ENCODE measurements around the gene LRRIQ1.

Gene LRRIQ1

DNA sequence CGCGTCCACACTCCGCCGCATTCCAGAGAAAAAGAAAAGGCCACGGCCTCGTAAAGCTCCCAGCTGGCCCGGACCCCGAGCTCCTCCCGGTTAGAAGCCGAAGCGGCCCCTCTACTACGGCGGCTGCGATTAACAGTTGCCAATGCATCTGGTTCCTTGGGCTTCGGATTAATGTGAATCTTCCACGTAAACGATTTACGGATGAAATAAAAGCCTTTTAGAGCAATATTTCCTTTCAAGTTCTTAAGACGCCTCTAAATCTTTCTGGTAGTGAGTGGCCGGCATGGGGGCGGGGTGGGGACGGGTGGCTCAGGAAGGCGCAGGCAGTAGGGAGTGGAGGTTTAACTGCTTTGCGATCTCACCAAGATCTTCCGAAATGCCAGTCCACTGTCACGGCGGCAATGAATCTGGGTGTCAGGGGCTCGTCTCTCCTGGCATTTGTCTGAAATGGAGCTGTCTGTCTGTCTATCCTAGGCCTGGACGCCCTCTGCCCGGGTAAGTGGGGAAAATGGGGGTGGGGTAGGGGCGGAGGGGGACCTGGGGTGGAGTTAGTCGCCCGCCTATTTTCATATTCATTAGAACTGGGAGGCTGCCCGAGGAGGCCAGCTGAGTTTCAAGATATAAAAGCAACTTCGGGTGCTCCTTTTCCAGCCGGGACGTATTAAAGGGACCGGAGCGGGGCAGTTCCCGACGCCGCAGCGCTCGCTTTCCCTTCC is 243.5 kb downstream of the LRRIQ1 start:
- in situ Hi-C loops (cut with MboI; ENCODE audit: low sequenced_read_pairs) = no loop called here

DNA sequence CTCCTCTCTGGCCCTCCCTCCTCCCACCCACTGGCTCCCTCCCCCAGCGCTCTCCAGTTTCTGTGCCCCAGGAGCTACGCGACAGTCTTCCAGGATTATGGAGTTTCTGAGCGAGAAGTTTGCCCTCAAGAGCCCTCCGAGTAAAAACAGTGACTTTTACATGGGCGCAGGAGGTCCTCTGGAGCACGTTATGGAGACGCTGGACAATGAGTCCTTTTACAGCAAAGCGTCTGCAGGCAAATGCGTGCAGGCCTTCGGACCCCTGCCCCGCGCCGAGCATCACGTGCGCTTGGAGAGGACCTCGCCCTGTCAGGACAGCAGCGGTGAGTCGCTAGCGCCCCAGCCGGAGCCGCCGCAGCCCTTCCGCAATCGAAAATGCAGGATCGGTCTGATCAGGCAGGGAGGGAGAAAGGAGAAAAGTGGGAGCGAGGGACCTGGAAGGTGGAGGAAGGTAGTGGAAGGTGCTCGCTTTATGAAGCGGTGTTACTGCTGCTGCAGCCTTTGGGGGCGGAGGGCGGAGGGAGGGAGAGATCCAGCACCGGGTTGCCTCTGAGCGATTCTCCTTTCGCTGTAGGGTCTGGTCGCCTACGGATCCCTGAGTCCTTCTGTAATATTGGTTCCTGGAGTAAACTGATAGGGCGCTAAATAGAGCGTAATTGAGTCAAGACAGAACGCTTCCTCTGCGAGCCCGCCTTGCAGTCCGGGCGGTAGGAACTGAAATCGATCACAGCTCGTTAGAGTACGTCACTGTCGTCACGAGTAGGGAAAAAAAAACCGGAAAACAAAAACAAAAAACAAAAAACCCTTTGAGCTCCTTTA is 244.2 kb downstream of the LRRIQ1 start, which contains the start of gene ALX1:
Gene ALX1, plus strand, starts transcription at position 56 of the 819 bp plus-strand sequence. Its CDS starts 42 bp downstream, at position 98.
- in situ Hi-C loops (cut with MboI; ENCODE audit: low sequenced_read_pairs) = no loop called here

DNA sequence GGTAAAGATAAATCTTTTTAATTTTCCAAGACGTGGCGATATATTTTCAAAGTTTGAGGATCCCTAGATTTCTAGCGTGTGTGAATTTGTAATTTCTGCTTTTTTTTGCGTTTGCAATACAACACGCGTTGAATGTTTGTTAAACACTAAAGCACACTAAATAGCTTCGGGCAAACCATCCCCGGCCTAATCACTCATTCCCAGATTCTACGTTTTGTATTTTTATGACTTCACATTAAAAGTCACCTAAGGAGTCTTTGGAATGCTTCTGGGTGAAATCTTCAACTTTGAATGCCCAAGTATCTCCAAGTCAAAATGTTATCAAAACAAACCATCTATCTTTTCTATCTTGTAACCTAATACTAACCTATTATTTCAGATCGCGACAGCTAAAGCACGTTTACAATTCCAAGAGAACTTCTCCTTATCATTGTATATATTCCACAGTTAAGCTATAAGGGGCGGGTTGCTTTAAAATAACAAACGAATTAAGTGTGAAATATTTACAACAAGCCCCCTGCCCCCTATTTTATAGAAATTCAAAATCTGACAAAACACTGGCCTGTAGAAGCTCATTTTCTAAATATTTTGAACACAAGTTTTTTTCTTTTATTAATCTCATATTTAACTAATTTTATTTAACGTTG is 245.0 kb downstream of the LRRIQ1 start:
- in situ Hi-C loops (cut with MboI; ENCODE audit: low sequenced_read_pairs) = no loop called here

DNA sequence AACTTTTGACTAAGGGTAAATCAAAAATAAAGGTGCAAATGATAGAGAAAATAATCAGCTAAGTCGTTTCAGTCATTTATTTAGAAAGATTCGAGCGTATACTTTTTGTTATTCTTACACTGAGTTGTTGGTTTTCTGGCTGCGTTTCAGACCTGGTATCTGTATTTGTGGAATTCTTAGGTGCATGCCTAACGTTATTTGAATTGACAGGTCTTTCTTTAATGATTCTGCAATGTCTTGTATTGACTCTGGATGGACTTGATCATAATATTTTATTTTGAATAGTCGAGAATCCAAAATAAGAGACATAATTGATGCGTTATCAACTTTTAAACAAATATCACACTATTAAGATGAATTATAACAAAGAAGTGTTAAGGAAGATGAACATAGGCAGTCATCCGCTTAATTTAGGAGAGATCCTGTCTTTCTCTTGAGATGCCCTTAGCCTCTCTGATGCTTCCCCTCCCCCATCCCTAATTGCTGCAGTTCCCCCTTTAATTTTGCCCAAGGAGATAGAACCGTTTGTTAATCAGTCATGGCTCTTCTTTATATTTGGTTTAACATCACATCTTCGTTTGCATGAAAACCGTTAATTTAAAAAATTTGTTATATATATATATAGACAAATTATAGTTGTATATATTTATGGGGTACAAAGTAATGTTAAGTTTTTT is 245.6 kb downstream of the LRRIQ1 start:
- in situ Hi-C loops (cut with MboI; ENCODE audit: low sequenced_read_pairs) = no loop called here

DNA sequence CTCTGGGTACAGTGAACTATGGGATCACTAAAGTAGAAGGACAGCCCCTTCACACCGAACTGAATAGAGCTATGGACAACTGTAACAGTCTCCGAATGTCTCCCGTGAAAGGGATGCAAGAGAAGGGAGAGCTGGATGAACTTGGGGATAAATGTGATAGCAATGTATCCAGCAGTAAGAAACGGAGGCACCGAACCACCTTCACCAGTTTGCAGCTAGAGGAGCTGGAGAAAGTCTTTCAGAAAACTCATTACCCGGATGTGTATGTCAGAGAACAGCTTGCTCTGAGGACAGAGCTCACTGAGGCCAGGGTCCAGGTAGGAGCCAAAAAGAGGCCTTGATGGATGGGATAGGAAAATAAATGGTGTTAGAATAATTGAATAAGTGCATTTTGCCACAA is 247.4 kb downstream of the LRRIQ1 start:
- in situ Hi-C loops (cut with MboI; ENCODE audit: low sequenced_read_pairs) = no loop called here

All from HL-60/S4 treated with retinoic acid at 250 ng/mL for 4 days and 3 days (cell line).